Measurements from ENCODE around the gene GJA5.

Gene GJA5

GRCh38 chr1:147722124-147722523, 38.3 kb downstream of the GJA5 start:
- Histone ChIP-seq H3K27me3 (ENCODE audit: control insufficient read depth, insufficient read depth, low read length) (no peaks in the 10 kb centered on the region), H3K36me3 (ENCODE audit: control insufficient read depth, insufficient read depth, low read length) (no peaks in the 10 kb centered on the region), H3K9ac (ENCODE audit: low read depth, low read length) (no peak overlapping the region), H3K9me3 (ENCODE audit: control insufficient read depth, insufficient read depth, low read length) (peaks cover 3% of the 10 kb centered on the region), H3K4me1 (ENCODE audit: control insufficient read depth, insufficient read depth, low read length) (peaks cover 7% of the 10 kb centered on the region), H3K4me3 (ENCODE audit: low read depth, low read length) (no peak overlapping the region)

- Histone ChIP-seq H3K9me3 (ENCODE audit: control insufficient read depth, insufficient read depth, low read length) (peaks cover 3% of the 10 kb centered on the region), H3K36me3 (ENCODE audit: control insufficient read depth, insufficient read depth, low read length) (no peaks in the 10 kb centered on the region), H3K4me3 (ENCODE audit: low read depth, low read length) (no peak overlapping the region), H3K4me1 (ENCODE audit: control insufficient read depth, insufficient read depth, low read length) (peaks cover 7% of the 10 kb centered on the region), H3K9ac (ENCODE audit: low read depth, low read length) (no peak overlapping the region), H3K27me3 (ENCODE audit: control insufficient read depth, insufficient read depth, low read length) (no peaks in the 10 kb centered on the region)
These were observed 38.7 kb downstream of the GJA5 start for GRCh38 chr1:147721716-147722115.

DNA sequence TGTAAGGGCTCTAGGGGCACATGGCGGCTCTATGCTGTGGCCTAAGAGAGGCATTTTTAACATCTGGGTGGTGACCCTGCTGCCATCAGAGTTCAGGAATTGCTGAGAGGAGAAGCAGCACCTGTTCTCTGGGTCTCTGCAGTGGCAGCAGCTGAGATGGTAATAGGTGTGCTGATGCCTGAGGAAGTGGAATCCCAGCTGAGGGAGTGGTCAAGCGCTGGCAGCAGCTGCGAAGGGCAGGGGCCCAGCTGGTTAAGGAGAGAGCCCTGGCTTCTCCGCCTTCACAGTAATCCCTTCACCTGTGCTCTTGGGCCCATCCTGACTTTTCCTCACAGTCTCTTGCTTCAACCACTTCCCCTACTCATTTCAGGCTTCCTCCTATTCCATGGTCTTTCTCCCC, 39.8 kb downstream of the GJA5 start:
- H3K36me3 ChIP-seq (ENCODE audit: control insufficient read depth, insufficient read depth, low read length) = no peaks in the 10 kb centered on the region
- peaks cover 3% of the 10 kb centered on the region for H3K9me3 ChIP-seq (ENCODE audit: control insufficient read depth, insufficient read depth, low read length)
- H3K27me3 ChIP-seq (ENCODE audit: control insufficient read depth, insufficient read depth, low read length) = no peaks in the 10 kb centered on the region
- H3K4me1 ChIP-seq (ENCODE audit: control insufficient read depth, insufficient read depth, low read length) = peaks cover 2% of the 10 kb centered on the region
- H3K4me3 ChIP-seq (ENCODE audit: low read depth, low read length) = no peak overlapping the region
- no peak overlapping the region for H3K9ac ChIP-seq (ENCODE audit: low read depth, low read length)

GRCh38 chr1:147719711-147720225, 40.6 kb downstream of the GJA5 start:
- Histone ChIP-seq H3K4me1 (ENCODE audit: control insufficient read depth, insufficient read depth, low read length) (peaks cover 2% of the 10 kb centered on the region), H3K9ac (ENCODE audit: low read depth, low read length) (no peak overlapping the region), H3K36me3 (ENCODE audit: control insufficient read depth, insufficient read depth, low read length) (no peaks in the 10 kb centered on the region), H3K9me3 (ENCODE audit: control insufficient read depth, insufficient read depth, low read length) (peaks cover 3% of the 10 kb centered on the region), H3K27me3 (ENCODE audit: control insufficient read depth, insufficient read depth, low read length) (no peaks in the 10 kb centered on the region), H3K4me3 (ENCODE audit: low read depth, low read length) (no peak overlapping the region)

DNA sequence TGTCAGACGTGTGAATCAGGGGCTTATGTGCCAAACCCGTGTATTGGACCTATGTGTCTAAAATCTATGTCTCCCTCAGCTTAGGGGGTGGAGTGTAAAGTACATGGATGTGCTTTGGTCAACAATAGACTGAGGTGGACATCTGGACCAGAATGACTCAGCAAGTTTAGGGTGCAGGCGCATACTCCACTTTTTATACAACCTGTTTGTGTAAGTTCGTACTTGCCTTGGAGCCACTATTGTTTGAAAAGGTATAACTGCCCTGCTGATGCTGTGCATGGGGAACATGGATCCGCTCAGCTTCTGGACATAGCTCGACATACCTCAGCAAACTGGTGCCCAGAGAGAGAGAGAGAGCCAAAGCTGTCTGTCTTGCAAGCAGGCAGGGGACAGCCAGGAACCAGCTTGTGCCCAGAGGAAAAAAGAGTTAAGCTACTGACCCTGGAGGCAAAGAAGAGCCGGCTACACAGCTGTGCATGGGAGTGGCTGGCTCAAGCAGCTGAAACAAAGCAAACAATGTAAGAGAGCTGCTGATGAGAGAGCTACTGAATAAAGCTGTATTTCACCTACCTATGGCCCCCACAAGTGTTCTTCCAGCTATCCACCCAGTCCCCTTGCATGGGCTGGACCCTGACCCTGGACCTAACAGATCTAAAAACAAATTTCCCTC, 41.2 kb downstream of the GJA5 start:
- H3K27me3 ChIP-seq (ENCODE audit: control insufficient read depth, insufficient read depth, low read length) = no peaks in the 10 kb centered on the region
- peaks cover 1% of the 10 kb centered on the region for H3K4me1 ChIP-seq (ENCODE audit: control insufficient read depth, insufficient read depth, low read length)
- no peak overlapping the region for H3K4me3 ChIP-seq (ENCODE audit: low read depth, low read length)
- no peak overlapping the region for H3K9ac ChIP-seq (ENCODE audit: low read depth, low read length)
- H3K9me3 ChIP-seq (ENCODE audit: control insufficient read depth, insufficient read depth, low read length) = peaks cover 3% of the 10 kb centered on the region
- H3K36me3 ChIP-seq (ENCODE audit: control insufficient read depth, insufficient read depth, low read length) = no peaks in the 10 kb centered on the region

GRCh38 chr1:147717706-147718097, 42.7 kb downstream of the GJA5 start:
- Histone ChIP-seq H3K9ac (ENCODE audit: low read depth, low read length) (no peak overlapping the region), H3K4me3 (ENCODE audit: low read depth, low read length) (no peak overlapping the region), H3K9me3 (ENCODE audit: control insufficient read depth, insufficient read depth, low read length) (peaks cover 3% of the 10 kb centered on the region), H3K4me1 (ENCODE audit: control insufficient read depth, insufficient read depth, low read length) (no peaks in the 10 kb centered on the region), H3K36me3 (ENCODE audit: control insufficient read depth, insufficient read depth, low read length) (no peaks in the 10 kb centered on the region), H3K27me3 (ENCODE audit: control insufficient read depth, insufficient read depth, low read length) (no peaks in the 10 kb centered on the region)

- H3K4me3 ChIP-seq (ENCODE audit: low read depth, low read length) = no peak overlapping the region
- no peaks in the 10 kb centered on the region for H3K27me3 ChIP-seq (ENCODE audit: control insufficient read depth, insufficient read depth, low read length)
- no peaks in the 10 kb centered on the region for H3K36me3 ChIP-seq (ENCODE audit: control insufficient read depth, insufficient read depth, low read length)
- peaks cover 3% of the 10 kb centered on the region for H3K9me3 ChIP-seq (ENCODE audit: control insufficient read depth, insufficient read depth, low read length)
- no peak overlapping the region for H3K9ac ChIP-seq (ENCODE audit: low read depth, low read length)
- H3K4me1 ChIP-seq (ENCODE audit: control insufficient read depth, insufficient read depth, low read length) = no peaks in the 10 kb centered on the region
These were observed 43.2 kb downstream of the GJA5 start for GRCh38 chr1:147717051-147717705.

DNA sequence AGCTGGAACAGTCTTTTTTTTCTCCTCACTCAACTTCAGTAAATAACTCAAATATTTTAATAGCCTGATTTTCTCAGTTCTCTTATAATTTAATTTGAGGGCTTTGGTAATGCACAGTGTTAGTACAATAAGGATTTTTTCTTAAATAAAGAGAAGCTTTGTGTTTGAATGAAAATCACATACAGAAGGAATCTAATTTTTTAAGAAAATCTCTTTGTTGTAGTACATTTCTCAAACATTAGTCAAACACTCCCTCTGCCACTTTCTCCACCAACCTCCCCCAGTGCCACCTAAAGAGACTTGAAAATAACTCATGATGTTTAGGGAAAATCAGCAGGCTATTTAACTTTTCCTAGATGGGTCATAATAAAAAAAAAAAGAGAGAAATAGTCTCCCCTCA, 47.8 kb downstream of the GJA5 start:
- H3K9ac ChIP-seq (ENCODE audit: low read depth, low read length) = no peak overlapping the region
- no peaks in the 10 kb centered on the region for H3K9me3 ChIP-seq (ENCODE audit: control insufficient read depth, insufficient read depth, low read length)
- no peaks in the 10 kb centered on the region for H3K36me3 ChIP-seq (ENCODE audit: control insufficient read depth, insufficient read depth, low read length)
- no peak overlapping the region for H3K4me3 ChIP-seq (ENCODE audit: low read depth, low read length)
- no peaks in the 10 kb centered on the region for H3K4me1 ChIP-seq (ENCODE audit: control insufficient read depth, insufficient read depth, low read length)
- H3K27me3 ChIP-seq (ENCODE audit: control insufficient read depth, insufficient read depth, low read length) = no peaks in the 10 kb centered on the region

Data from iPS-15b (cell line).